Neural cell (in vitro differentiated cells): ENCODE data around the gene SLC7A6OS.

Experiments
- EP300 ChIP-seq: fragments of 450-650 bp; conservative IDR thresholded peaks from 2 replicates; pipeline ENCODE4 v1.6.1; 2014; ENCODE audit warnings: antibody characterized with exemption, mild to moderate bottlenecking, moderate library complexity; ENCODE audit not compliant: poor library complexity, severe bottlenecking
- EZH2 ChIP-seq: fragments of 200-600, 300-800 bp; shearing (Covaris generic), sonication (generic); IDR thresholded peaks from 2 replicates; pipeline ENCODE4 v1.6.1; 2014; ENCODE audit warnings: antibody characterized with exemption, low read length, borderline replicate concordance, mild to moderate bottlenecking; ENCODE audit not compliant: insufficient read depth, poor library complexity, severe bottlenecking
- MXI1 ChIP-seq: fragments of 450-650 bp; conservative IDR thresholded peaks from 2 replicates; pipeline ENCODE4 v1.6.1; 2014; ENCODE audit warnings: antibody characterized with exemption, mild to moderate bottlenecking; ENCODE audit not compliant: poor library complexity, severe bottlenecking
- POLR2AphosphoS5 ChIP-seq: IDR thresholded peaks from 2 replicates; pipeline ENCODE4 v1.6.1; 2012
- RAD21 ChIP-seq: fragments of 450-650 bp; conservative IDR thresholded peaks from 2 replicates; pipeline ENCODE4 v1.6.1; 2014; ENCODE audit warnings: antibody characterized with exemption, mild to moderate bottlenecking, moderate library complexity
- SMC3 ChIP-seq: fragments of 450-650 bp; conservative IDR thresholded peaks from 2 replicates; pipeline ENCODE4 v1.6.1; 2014; ENCODE audit warnings: antibody characterized with exemption, mild to moderate bottlenecking, moderate library complexity; ENCODE audit not compliant: poor library complexity
- TF ChIP-seq, protein P1 (sequence below): fragments of 450-650 bp; IDR thresholded peaks from 2 replicates; pipeline ENCODE4 v1.5.1; 2014; ENCODE audit warnings: antibody characterized with exemption, mild to moderate bottlenecking, moderate library complexity; ENCODE audit not compliant: poor library complexity, severe bottlenecking
- TF ChIP-seq, protein P2 (sequence below): IDR thresholded peaks from 2 replicates; pipeline ENCODE4 v1.6.1; 2012; ENCODE audit warnings: borderline replicate concordance

- TF ChIP-seq EP300 (no peak), RAD21 (no peak), MXI1 (no peak), POLR2AphosphoS5 (no peak), SMC3 (no peak), EZH2 (no peak)
- TF ChIP-seq, protein P1, sequence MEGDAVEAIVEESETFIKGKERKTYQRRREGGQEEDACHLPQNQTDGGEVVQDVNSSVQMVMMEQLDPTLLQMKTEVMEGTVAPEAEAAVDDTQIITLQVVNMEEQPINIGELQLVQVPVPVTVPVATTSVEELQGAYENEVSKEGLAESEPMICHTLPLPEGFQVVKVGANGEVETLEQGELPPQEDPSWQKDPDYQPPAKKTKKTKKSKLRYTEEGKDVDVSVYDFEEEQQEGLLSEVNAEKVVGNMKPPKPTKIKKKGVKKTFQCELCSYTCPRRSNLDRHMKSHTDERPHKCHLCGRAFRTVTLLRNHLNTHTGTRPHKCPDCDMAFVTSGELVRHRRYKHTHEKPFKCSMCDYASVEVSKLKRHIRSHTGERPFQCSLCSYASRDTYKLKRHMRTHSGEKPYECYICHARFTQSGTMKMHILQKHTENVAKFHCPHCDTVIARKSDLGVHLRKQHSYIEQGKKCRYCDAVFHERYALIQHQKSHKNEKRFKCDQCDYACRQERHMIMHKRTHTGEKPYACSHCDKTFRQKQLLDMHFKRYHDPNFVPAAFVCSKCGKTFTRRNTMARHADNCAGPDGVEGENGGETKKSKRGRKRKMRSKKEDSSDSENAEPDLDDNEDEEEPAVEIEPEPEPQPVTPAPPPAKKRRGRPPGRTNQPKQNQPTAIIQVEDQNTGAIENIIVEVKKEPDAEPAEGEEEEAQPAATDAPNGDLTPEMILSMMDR = no peak
- TF ChIP-seq, protein P2, sequence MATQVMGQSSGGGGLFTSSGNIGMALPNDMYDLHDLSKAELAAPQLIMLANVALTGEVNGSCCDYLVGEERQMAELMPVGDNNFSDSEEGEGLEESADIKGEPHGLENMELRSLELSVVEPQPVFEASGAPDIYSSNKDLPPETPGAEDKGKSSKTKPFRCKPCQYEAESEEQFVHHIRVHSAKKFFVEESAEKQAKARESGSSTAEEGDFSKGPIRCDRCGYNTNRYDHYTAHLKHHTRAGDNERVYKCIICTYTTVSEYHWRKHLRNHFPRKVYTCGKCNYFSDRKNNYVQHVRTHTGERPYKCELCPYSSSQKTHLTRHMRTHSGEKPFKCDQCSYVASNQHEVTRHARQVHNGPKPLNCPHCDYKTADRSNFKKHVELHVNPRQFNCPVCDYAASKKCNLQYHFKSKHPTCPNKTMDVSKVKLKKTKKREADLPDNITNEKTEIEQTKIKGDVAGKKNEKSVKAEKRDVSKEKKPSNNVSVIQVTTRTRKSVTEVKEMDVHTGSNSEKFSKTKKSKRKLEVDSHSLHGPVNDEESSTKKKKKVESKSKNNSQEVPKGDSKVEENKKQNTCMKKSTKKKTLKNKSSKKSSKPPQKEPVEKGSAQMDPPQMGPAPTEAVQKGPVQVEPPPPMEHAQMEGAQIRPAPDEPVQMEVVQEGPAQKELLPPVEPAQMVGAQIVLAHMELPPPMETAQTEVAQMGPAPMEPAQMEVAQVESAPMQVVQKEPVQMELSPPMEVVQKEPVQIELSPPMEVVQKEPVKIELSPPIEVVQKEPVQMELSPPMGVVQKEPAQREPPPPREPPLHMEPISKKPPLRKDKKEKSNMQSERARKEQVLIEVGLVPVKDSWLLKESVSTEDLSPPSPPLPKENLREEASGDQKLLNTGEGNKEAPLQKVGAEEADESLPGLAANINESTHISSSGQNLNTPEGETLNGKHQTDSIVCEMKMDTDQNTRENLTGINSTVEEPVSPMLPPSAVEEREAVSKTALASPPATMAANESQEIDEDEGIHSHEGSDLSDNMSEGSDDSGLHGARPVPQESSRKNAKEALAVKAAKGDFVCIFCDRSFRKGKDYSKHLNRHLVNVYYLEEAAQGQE = no peak
These were observed 18.2 kb upstream of the SLC7A6OS start for GRCh38 chr16:68328860-68329390.
